ENCODE measurements around the gene MYO5A.
"Not testable (repeated sequence)": the region's sequence is repeated elsewhere in the genome, so short reads cannot be mapped to it uniquely, and the experiment has no call there.

MYO5A gene

DNA sequence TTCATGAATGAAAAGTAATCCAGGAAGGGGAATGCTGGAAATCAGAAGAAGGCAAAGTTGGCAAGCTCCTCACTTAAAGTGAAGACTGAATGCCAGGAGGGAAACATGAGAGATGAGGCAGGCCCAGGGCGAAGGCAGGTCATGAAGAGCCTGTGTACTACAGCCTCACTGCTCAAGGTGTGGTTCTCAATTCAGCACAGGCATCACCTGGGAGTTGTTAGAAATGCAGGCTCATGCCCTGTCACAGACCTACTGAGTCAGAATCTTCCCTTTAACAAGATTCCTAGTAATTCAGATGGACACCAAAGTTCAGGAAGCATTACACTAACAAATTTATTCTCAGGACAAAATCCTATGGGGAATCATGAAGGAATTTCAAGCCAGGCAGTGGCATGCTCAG lies 14.2 kb downstream of the MYO5A start:
- no peak for DNase-seq (ENCODE audit: extremely low spot score)
- CTCF ChIA-PET: no interaction called here
- TF ChIP-seq TARDBP (IDR thresholded peaks at IDR 0.05) (no peak), FOXM1 (IDR thresholded peaks at IDR 0.05; ENCODE audit: borderline replicate concordance) (no peak), ARNT (IDR thresholded peaks at IDR 0.05) (no peak), L3MBTL2 (conservative IDR thresholded peaks at IDR 0.05) (no peak), LEF1 (IDR thresholded peaks at IDR 0.05; ENCODE audit: borderline replicate concordance) (no peak), ZNF384 (IDR thresholded peaks at IDR 0.05) (no peak), HDGF (IDR thresholded peaks at IDR 0.05; ENCODE audit: borderline replicate concordance) (no peak), FOXK2 (IDR thresholded peaks at IDR 0.05) (no peak), CTBP1 (IDR thresholded peaks at IDR 0.05; ENCODE audit: borderline replicate concordance) (no peak), SP1 (IDR thresholded peaks at IDR 0.05) (no peak)
- POLR2A ChIA-PET: no interaction called here

DNA sequence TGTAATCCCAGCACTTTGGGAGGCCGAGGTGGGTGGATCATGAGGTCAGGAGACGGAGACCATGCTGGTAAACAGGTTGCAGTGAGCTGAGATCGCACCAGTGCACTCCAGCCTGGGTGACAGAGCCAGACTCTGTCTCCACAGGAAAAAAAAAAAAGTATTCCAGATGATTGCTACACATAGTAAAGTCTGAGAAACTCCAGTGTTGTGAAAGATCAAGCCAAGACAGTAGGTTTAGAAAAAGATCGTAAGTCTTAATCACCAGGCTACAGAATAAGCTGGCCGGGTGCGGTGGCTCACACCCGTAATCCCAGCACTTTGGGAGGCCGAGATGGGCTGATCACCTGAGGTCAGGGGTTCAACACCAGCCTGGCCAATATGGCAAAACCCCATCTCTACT lies 15.8 kb downstream of the MYO5A start:
- DNase-seq (ENCODE audit: extremely low spot score); CTCF ChIA-PET; POLR2A ChIA-PET: not testable (repeated sequence)

DNA sequence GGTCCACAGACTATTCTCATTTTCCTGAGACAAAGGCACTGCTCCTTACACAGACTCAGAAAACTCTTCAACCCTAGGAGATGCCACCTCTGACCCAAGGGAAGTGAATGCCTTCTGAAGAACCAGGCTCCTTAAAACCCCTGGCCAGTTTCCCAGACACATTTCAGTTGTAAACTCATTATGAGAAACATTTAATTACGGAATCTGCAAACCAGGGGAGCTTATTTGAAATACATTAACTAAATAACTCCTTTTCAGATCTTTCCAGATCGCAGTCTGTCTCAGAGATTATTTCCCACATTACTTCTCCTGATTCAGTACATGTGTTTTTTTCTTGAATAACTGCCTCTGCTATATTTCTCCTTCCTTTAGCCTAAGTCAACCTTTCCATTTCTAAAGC lies 17.6 kb downstream of the MYO5A start:
- CTCF ChIA-PET: no interaction called here
- POLR2A ChIA-PET: no interaction called here
- DNase-seq (ENCODE audit: extremely low spot score): no peak
- TF ChIP-seq ZNF384 (IDR thresholded peaks at IDR 0.05): no peak
- no peak for TF ChIP-seq FOXK2 (IDR thresholded peaks at IDR 0.05)
- no peak for TF ChIP-seq NFRKB (IDR thresholded peaks at IDR 0.05)
- TF ChIP-seq, protein P1, sequence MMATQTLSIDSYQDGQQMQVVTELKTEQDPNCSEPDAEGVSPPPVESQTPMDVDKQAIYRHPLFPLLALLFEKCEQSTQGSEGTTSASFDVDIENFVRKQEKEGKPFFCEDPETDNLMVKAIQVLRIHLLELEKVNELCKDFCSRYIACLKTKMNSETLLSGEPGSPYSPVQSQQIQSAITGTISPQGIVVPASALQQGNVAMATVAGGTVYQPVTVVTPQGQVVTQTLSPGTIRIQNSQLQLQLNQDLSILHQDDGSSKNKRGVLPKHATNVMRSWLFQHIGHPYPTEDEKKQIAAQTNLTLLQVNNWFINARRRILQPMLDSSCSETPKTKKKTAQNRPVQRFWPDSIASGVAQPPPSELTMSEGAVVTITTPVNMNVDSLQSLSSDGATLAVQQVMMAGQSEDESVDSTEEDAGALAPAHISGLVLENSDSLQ (IDR thresholded peaks at IDR 0.05): no peak
- TF ChIP-seq ARNT (IDR thresholded peaks at IDR 0.05): no peak
- no peak for TF ChIP-seq TARDBP (IDR thresholded peaks at IDR 0.05)
- TF ChIP-seq CTBP1 (IDR thresholded peaks at IDR 0.05; ENCODE audit: borderline replicate concordance): no peak
- TF ChIP-seq ELF4 (IDR thresholded peaks at IDR 0.05): no peak
- TF ChIP-seq L3MBTL2 (conservative IDR thresholded peaks at IDR 0.05): no peak
- no peak for TF ChIP-seq LEF1 (IDR thresholded peaks at IDR 0.05; ENCODE audit: borderline replicate concordance)
- TF ChIP-seq HDGF (IDR thresholded peaks at IDR 0.05; ENCODE audit: borderline replicate concordance): no peak
- TF ChIP-seq FOXA1 (IDR thresholded peaks at IDR 0.05): no peak
- no peak for TF ChIP-seq SP1 (IDR thresholded peaks at IDR 0.05)
- TF ChIP-seq BHLHE40 (IDR thresholded peaks at IDR 0.05; ENCODE audit: borderline replicate concordance): no peak
- no peak for TF ChIP-seq FOXM1 (IDR thresholded peaks at IDR 0.05; ENCODE audit: borderline replicate concordance)
- TF ChIP-seq SUZ12 (IDR thresholded peaks at IDR 0.05): no peak

DNA sequence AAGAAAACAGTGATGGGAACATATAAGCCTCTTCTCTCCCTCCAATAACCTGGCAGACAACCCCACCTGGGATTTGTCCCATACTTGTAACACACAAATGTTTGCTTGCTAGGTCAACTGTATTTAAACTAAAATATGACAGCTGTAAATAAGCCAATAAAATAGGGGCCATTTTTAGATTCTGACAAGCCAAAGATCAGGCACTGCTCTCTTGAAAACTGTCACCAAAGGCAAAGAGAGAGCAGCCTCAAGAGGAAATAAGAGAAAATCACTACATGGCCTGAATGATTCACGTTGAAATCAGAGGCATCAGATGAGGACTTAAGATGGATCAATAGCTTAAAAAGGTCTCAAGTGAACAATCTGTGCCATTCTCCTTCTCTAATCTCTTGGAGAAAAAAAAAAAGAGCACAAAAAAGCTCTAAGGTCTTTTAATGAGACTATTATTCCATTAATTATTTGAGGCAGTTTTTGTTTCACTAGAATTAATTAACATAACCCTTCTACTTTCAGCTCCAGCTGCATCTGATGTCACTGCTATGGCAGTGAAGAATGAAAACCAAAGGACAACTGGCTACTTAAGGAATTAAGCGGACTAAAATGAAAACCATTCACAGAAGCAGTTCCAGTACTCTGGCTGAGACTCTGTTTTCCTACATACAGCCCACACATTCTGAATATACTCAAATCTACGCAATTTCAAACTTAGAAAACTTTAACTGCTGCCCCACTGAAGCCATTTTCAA lies 19.0 kb downstream of the MYO5A start:
- no peak for TF ChIP-seq ELF4 (IDR thresholded peaks at IDR 0.05)
- TF ChIP-seq, protein P1 (IDR thresholded peaks at IDR 0.05): no peak
- TF ChIP-seq LEF1 (IDR thresholded peaks at IDR 0.05; ENCODE audit: borderline replicate concordance): no peak
- no peak for TF ChIP-seq FOXM1 (IDR thresholded peaks at IDR 0.05; ENCODE audit: borderline replicate concordance)
- no peak for TF ChIP-seq L3MBTL2 (conservative IDR thresholded peaks at IDR 0.05)
- no peak for TF ChIP-seq ARNT (IDR thresholded peaks at IDR 0.05)
- no peak for TF ChIP-seq HDGF (IDR thresholded peaks at IDR 0.05; ENCODE audit: borderline replicate concordance)
- no peak for TF ChIP-seq NFRKB (IDR thresholded peaks at IDR 0.05)
- ChIA-PET POLR2A (no interaction called here), CTCF (no interaction called here)
- DNase-seq (ENCODE audit: extremely low spot score): no peak

DNA sequence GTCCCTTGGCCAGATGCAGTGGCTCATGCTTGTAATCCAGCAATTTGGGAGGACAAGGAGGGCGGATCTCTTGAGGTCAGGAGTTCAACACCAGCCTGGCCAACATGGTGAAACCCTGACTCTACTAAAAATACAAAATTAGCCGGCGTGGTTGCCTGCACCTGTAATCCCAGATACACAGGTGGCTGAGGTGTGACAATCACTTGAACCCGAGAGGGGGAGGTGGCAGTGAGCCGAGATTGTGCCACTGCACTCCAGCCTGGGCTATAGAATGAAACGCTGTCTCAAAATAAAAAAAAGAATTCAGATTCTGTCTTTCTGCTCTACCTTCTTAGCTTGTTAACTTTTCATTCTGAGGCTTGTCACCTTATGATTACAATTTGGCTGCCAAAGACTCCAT lies 22.1 kb downstream of the MYO5A start:
- TF ChIP-seq, protein P1 (IDR thresholded peaks at IDR 0.05): no peak
- TF ChIP-seq SP1 (IDR thresholded peaks at IDR 0.05) (no peak), FOXK2 (IDR thresholded peaks at IDR 0.05) (no peak), FOXA1 (IDR thresholded peaks at IDR 0.05) (no peak), ZNF384 (IDR thresholded peaks at IDR 0.05) (no peak), LEF1 (IDR thresholded peaks at IDR 0.05; ENCODE audit: borderline replicate concordance) (no peak), FOXM1 (IDR thresholded peaks at IDR 0.05; ENCODE audit: borderline replicate concordance) (no peak), NFRKB (IDR thresholded peaks at IDR 0.05) (no peak)
- DNase-seq (ENCODE audit: extremely low spot score): no peak
- ChIA-PET CTCF (no interaction called here), POLR2A (no interaction called here)

DNA sequence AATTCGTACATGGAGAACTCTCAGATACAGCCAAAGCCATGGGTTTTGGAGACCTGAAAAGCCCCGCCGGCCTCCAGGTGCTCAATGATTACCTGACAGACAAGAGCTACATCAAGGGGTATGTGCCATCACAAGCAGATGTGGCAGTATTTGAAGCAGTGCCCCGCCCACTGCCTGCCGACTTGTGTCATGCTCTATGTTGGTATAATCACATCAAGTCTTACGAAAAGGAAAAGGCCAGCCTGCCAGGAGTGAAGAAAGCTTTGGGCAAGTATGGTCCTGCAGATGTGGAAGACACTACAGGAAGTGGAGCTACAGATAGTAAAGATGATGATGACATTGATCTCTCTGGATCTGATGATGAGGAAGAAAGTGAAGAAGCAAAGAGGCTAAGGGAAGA lies 23.5 kb downstream of the MYO5A start:
- ChIA-PET POLR2A (no interaction called here), CTCF (no interaction called here)
- TF ChIP-seq HDGF (IDR thresholded peaks at IDR 0.05; ENCODE audit: borderline replicate concordance): no peak
- no peak for DNase-seq (ENCODE audit: extremely low spot score)

DNA sequence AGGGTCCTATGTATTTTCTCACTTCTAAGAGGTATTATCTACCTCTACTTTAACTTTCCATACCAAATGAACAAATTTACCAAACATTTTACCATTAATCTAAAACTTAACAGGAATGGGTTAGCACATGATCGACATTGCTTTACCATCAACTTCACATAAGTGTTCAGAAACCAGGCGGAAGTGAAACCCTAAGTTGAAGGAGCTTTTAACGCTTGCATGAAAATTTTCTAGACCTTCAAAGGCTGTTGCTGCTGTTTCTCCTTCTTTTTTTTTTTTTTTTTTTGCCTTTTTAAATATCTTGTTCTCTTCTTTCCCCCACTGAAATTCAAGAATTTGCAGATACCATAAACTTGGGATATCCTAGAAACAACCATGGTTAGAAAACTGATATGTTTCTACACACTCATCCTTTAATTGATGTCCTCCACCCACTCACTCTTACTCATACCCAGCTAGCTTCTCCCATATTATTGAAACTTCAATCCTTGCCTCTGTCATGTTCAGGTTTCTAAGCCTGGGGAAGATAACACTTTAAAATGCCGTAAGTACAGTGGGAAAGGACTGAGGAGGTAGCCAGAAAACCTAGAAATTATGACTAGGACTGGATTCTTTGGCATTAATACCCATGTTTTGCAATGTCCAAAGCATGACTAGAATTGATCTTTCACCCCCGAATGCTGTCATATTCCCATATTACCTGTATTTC lies 24.7 kb downstream of the MYO5A start:
- CTCF ChIA-PET: interaction anchor here (0.6 kb wide), 1 partner anchor 314 kb away, joined by 3 read pairs; no protein-coding TSS in a partner anchor
- no peak for TF ChIP-seq NFRKB (IDR thresholded peaks at IDR 0.05)
- no peak for TF ChIP-seq SP1 (IDR thresholded peaks at IDR 0.05)
- no peak for TF ChIP-seq ZNF384 (IDR thresholded peaks at IDR 0.05)
- no peak for TF ChIP-seq CTBP1 (IDR thresholded peaks at IDR 0.05; ENCODE audit: borderline replicate concordance)
- TF ChIP-seq HDGF (IDR thresholded peaks at IDR 0.05; ENCODE audit: borderline replicate concordance): no peak
- no peak for TF ChIP-seq SUZ12 (IDR thresholded peaks at IDR 0.05)
- TF ChIP-seq, protein P1 (IDR thresholded peaks at IDR 0.05): no peak
- no peak for TF ChIP-seq BHLHE40 (IDR thresholded peaks at IDR 0.05; ENCODE audit: borderline replicate concordance)
- no peak for TF ChIP-seq ELF4 (IDR thresholded peaks at IDR 0.05)
- no peak for TF ChIP-seq L3MBTL2 (conservative IDR thresholded peaks at IDR 0.05)
- TF ChIP-seq FOXM1 (IDR thresholded peaks at IDR 0.05; ENCODE audit: borderline replicate concordance): no peak
- TF ChIP-seq TARDBP (IDR thresholded peaks at IDR 0.05): no peak
- no peak for TF ChIP-seq ARNT (IDR thresholded peaks at IDR 0.05)
- no peak for TF ChIP-seq LEF1 (IDR thresholded peaks at IDR 0.05; ENCODE audit: borderline replicate concordance)
- POLR2A ChIA-PET: no interaction called here
- DNase-seq (ENCODE audit: extremely low spot score): no peak
